OCI-M2 (cell line): ENCODE measurements around the gene AOPEP.

ENCODE experiments used
- DNase-seq: peaks from one replicate; lab custom pipeline; 2025; ENCODE audit not compliant: unreplicated experiment; lab: John Stamatoyannopoulos, UW

Gene AOPEP

DNA sequence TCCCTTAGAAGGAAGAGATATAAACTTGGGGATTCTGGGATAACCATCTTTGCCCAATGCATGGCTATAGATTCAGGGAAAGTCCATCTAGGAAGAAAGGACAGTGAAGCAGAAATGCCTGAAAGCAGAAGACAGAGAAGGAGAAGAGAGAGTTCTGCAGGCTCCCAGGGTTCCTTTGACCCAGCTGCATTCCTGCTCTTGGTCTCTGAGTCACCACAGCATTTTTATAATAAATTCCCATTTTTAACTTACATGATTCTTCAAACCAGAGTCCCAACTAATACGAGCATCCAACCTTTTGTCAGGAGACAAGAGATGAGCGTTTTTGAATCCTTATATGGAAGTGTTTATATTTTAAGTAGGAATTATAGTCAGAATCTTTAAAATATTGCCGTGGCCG lies 12.0 kb upstream of the AOPEP start:
- no peak for DNase-seq

GRCh38 chr9:94717761-94718160 lies 8.7 kb upstream of the AOPEP start:
- no peak for DNase-seq

DNA sequence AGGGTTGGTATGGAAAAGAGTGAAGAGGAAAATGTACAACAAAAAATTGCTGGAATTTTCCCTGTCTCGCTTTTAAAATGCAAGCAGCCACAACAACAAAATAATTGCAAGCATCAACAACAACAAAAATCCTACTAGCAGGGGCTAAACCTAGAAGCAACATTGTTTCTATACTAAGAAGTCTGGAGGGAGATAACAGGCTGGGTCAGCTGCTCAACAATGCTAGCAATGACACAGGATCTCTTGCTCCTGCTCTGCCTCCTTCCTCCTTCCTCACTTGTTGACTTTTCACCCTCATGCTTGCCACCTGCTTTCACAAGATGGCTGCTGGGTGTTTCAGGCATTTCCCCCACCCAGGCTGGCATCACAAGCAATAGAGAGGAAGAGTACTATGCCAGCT lies 7.6 kb upstream of the AOPEP start:
- DNase-seq = no peak

GRCh38 chr9:94719878-94720277 lies 6.6 kb upstream of the AOPEP start:
- DNase-seq = no peak

- no peak for DNase-seq
Measured at GRCh38 chr9:94720846-94721549, 5.5 kb upstream of the AOPEP start.

DNA sequence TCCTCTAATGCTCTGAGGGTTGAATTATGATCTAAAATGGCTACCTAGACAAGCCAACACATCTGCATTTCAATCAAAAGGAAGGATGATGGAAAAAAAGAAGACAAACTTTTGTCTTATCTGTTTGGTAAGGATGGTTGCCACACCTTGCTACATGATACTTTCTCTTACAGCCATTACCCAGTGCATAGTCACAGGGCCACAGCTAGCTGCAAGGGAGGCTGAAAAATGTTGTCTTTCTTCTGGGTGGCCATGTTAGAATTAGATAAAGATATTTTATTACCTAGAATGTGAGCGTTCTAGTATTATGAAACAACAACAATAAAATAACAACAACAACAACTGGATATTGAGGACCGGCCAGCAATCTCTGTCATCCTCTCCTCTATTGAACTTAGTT lies 4.7 kb upstream of the AOPEP start:
- no peak for DNase-seq

DNA sequence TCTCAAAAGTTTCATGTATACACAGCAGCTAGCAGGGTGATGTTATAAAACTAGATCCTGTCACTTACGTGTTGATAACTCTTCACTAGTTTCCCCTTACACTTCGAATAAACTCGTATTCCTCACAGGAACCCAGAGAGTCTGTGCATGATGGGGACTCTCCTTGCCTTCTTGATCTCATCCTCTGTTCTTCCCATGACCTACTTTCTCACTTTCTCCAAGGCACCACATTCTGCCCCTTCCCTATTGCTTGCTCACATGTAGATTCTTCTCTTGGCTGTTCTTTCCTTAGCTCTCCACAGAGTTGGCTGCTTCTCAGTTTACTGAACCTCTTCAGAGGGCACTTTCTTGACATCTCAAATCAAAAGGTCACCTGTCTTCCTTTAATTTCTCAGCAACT lies 1.2 kb upstream of the AOPEP start:
- DNase-seq = no peak

GRCh38 chr9:94728719-94729118 lies 2.2 kb downstream of the AOPEP start:
- DNase-seq = no peak

DNA sequence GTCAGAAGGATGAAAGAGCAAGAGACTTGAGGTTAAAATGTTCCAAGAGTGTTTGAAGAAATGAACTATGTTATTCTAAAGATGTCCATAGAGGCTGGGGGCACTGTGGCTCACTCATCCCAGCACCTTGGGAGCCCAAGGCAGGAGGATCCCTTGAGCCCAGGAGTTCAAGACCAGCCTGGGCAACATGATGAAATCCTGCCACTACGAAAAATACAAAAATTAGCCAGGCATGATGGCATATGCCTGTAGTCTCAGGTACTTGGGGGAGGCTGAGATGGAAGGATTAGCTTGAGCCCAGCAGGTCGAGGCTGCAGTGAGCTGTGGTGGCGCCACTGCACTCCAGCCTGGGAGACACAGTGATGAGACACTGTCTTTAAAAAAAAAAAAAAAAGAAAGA lies 2.7 kb downstream of the AOPEP start:
- no peak for DNase-seq

DNA sequence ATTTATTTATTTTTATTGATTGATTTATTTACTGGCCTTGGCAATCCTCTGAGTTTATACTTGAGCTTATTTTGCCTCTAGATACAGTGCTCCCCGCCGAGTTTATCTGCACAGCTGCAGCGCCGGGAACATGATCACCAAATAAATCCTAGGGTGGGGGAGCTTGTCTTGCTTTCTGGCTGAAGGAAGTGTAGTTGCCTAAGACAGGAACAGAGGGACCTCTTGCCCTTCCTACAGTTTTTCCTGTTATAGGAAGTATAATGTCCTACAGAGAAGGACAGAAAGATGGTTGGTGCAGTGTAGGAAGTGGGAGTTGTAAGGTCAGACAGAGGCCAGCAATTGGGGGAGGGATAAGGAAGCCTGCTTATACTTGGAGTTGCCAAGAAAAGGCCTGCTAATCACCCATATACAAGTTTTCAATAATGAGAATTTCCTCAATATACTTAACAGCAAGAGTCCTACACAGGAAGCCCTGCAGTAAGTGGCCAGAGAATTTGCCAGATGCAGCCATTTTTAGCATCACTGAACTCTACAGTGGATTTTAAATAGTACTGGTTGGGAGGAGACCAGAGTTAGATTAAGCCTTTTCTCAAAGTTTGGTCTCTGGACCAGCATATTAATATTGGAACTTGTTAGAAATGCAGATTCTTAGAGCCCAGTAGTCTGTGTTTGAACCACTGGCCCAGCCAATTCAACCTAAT lies 7.7 kb downstream of the AOPEP start:
- no peak for DNase-seq

- no peak for DNase-seq
Measured at GRCh38 chr9:94736759-94737158, 10.3 kb downstream of the AOPEP start.

GRCh38 chr9:94740145-94740840 lies 13.8 kb downstream of the AOPEP start:
- no peak for DNase-seq

DNA sequence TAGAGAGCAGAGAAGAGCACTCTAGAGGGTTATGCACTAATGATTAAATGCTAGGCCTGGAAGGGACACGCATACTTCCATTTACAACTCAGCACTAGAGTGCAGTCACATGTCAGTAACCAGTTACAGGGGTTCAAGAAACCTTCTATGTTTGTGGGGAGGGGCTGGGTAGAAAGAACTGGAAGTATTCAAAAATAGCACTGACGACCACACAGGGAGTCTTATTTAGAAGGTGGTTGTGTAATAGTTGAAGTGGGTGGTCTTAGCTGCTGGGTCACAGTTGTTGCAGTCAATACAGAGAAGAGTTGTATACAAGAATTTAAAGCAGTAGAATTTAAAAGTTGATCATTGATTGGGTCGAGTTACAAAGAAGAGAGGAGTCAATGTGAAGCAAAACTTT lies 15.4 kb downstream of the AOPEP start:
- no peak for DNase-seq

DNA sequence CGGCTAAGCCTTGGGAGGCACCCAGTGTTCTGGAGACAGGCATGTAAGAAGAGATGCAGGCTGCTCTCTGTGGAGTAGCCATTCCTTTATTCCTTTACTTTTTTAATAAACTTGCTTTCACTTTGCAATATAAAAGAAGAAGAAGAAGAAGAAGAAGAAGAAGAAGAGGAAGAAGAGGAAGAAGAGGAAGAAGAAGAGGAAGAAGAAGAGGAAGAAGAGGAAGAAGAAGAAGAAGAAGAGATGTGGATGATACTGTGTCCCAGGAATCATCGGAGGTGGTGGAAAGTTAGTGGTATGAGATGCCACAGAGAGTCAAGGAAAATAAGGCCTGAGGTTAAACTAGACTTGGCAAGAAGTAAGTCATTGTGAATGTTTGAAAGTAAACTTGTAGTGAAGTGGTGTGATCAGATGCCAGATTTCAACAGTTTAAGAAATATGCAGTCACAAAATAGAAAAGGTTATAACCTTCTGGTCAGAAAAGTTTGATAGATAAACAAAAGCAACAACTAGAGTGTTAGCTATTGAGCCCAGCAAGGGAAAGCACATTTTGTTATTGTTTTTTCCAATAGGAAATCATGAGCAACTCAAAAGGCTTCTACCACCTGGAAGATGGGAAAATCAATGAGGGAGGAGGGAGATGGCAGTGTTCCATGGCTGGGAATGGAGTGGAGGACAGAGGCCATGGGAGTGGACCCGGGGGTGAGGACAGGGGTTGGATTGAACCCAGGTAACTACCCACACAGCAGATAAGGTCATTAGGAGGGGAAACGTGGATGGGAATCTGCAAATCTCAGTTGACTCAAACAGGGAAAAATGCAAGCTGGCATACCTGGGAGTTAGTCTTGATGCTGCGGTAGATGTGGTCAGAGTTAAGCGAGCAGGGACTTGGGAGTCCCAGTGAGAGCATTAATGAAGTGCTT lies 16.8 kb downstream of the AOPEP start:
- no peak for DNase-seq

DNA sequence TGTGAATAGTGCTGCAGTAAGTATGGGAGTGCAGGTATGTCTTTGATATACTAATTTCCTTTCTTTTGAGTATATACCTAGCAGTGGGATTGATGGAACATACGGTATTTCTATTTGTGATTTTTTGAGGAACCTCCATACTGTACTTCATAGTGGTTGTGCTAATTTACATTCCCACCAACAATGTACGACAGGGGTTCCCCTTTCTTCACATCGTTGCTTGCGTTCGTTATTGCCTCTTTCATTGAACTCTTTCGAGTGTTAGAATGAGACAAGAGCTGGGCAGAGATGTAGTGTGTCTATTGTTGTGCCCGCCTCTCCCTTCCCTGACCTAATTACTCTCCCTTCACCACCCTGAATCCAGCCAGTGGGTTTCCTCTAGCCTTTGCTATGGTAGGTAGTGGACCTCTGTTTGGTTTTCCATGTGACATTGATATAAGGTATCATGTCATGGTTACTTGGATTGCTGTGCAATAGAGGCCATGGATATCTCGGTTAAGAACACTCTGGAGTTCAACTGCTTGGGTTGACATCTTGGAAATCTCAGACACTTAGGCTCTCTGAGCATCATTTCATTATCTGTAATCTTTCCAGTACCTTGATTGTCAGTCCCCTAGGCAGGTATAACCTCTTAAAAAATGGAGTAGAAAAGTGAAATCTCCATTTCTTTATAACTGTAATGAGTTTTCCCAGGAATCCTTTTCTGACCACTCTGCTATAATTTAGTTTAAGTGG lies 19.5 kb downstream of the AOPEP start:
- no peak for DNase-seq

- no peak for DNase-seq
Measured at GRCh38 chr9:94746541-94747370, 20.3 kb downstream of the AOPEP start.

- no peak for DNase-seq
Measured at GRCh38 chr9:94754976-94755475, 28.5 kb downstream of the AOPEP start.

GRCh38 chr9:94757158-94757557 lies 30.7 kb downstream of the AOPEP start:
- no peak for DNase-seq

GRCh38 chr9:94758031-94758430 lies 31.5 kb downstream of the AOPEP start:
- no peak for DNase-seq
